ENCODE data around the gene BACH2. TPM values are rescaled to one million over a fixed set of nuclear protein-coding genes. Genes with fewer than 3 reads are reported as not detected.
"Not testable (repeated sequence)": the region's sequence is repeated elsewhere in the genome, so short reads cannot be mapped to it uniquely, and the experiment has no call there.

Gene BACH2
- total RNA-seq, 1 donor: 13.2 TPM

DNA sequence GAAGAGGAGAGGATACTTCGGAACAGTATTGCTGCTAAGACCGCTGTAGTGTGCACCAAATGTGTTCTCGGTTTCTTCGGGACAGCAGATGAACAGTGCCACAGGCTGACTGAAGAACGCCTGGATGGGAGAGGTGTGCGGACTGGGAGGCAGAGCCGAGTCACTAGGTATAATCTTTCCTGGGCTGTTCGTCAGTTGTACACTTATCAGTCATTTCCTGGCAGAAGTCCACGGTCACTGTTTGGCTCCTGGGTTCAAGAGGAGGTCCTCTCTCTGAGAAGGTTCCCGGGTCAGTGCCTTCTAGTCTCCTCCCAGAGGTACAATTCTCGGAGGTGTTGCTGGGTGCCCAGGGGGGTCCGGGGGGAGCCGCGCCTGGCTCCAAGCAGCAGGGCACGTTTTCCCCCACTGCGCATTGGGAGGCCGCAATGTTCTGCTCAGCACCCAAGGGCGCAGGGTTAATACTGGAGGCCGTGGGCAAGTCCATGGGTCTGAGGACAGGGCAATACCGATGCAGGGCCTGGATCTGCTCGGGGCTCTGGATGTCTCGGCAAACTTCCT, 364.3 kb downstream of the BACH2 start:
- no peak for DNase-seq (ENCODE audit: low read depth in 2 of 3, low spot score in 2 of 3)

DNA sequence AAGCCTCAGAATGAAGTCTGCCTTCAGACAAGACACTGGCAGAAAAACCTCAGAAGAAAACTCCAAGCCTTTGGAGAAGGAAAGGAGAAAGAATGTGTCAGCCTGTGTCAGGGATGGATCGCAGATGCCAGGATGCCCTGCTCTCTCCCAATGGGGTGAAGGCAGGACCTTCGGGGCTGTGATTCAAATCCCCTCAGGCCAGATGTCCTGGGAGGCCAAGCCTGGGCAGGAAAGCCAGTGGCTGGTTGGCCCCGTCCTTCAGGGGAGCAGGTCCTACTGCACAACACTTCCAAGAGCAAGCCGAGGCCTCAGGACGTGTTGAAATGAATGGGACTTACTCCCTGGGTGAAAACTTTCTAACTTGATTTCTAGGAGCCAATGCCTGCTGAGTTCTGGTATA, 365.9 kb downstream of the BACH2 start:
- DNase-seq (ENCODE audit: low read depth in 2 of 3, low spot score in 2 of 3): no peak

DNA sequence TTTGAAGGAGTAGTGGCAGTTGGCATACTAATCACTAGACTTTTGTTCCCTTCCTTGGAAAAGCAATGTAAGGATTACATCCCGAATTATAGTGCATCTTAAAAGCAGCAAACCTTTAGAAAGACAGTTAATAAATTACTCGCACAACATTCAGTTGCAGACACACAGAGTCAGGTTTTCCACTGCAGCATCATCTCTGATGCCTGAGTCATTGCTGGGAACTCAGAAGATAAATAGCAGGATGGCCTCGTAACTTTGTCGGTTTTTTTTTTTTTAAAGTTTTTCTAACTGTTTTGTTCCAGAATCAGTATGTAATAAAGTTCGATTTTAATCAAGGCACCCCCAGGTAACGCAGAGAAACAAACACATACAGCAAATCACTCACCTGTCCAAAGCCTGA, 368.0 kb downstream of the BACH2 start:
- no peak for DNase-seq (ENCODE audit: low read depth in 2 of 3, low spot score in 2 of 3)

DNA sequence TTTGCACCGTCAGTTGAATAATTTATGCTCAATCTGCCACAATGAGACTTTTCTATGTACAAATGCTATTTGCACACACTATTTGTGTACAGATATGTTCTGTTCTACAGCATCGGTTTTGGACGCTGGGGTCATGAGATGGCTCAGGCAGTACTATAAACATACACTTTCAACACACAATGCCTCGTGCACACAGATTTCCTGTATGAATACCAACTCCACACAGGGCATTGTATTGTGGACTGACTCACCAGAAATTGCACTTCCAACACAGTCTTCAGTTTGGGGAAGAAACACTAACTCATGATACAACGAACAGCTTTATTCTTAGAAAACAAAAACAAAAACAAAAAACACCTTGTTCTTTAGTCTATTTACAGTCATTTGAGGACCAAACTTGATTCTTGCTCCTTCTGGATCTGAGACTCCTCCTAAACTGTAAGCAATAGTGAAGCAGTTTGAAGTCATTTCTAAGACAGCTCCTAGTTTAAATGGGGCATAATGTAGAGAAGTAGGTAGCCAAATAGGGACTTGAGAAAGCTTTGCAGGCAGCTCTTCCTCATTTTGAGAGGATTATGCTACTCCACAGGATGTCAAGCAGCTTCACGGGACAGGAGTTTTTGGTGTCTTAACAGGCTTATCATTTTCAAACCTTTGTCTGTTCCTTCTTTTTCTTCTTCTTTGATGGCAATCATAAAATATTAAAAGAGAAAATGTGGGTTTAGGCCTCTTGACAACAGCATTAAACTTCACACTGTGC, 368.7 kb downstream of the BACH2 start:
- DNase-seq (ENCODE audit: low read depth in 2 of 3, low spot score in 2 of 3): no peak

DNA sequence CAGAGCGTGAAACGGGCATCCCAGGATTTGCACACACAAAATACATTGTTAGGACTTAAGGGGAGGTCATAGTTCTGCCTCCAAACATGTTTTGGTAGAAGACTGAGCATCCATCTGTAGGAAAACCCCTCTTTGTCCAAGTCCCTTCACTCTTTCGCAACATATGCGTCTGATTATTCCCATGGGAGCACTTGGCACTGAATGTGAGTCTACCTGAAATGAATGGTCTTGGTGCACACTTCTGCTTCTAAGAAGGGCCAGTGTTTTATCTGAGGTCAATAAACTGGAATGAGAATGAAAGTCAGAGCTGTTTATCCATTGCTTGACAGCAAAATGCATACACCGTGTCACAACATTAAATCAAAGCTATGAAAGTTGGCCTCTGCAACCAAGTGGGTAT, 369.4 kb downstream of the BACH2 start:
- DNase-seq (ENCODE audit: low read depth in 2 of 3, low spot score in 2 of 3): no peak

DNA sequence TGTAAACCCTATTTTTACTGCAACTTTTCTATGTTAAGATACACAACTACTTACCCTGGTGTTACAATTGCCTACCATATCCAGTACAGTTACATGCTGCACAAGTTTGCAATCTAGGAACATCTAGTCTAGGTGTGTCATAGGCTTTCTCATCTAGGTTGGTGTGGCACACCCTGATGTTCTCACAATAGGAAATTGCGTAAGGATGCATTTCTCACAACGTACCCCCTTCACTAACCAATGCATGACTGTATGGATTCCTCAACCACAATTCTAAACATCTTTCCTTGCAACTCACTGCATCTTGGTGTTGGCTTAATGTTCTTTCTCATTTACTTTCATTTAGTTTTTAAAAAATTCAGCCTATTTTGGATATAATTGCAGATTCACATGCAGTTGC, 370.8 kb downstream of the BACH2 start:
- DNase-seq (ENCODE audit: low read depth in 2 of 3, low spot score in 2 of 3): no peak

DNA sequence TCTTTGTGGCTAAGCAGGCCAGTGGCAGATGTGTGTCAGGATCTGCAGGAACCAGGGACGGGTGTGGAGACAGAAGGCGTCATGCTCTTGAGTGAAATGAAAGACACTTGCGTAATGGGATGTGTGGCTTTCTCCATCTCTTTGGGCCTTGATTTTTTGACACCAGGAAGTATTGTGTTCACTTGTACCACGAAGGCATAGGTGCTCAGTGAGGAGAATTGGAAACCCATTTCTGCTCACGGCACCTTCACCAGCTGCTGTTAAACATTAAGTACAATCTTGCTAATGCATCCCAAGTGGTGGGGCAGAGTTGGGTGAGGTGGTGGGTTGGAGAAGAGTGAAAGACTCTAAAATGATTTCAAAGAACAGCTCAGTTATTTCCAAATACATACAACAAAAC, 372.4 kb downstream of the BACH2 start:
- no peak for DNase-seq (ENCODE audit: low read depth in 2 of 3, low spot score in 2 of 3)

DNA sequence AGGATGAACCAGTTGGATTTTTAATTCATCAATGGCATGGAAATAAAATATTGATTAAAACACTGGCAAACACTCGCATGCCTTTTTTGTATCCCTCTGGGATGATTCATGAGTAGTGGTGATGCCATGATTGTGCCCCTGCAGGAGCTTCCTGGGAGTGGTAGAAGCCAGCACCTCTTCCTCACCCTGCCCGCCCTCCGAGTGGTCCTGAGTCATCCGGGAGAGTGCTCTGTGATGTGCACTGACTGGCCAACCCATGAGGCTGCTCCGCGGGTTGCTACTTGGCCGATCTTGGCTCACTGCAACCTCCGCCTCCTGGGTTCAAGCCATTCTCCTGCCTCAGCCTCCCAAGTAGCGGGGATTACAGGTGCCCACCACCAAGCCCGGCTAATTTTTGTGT, 375.0 kb downstream of the BACH2 start:
- no peak for DNase-seq (ENCODE audit: low read depth in 2 of 3, low spot score in 2 of 3)

DNA sequence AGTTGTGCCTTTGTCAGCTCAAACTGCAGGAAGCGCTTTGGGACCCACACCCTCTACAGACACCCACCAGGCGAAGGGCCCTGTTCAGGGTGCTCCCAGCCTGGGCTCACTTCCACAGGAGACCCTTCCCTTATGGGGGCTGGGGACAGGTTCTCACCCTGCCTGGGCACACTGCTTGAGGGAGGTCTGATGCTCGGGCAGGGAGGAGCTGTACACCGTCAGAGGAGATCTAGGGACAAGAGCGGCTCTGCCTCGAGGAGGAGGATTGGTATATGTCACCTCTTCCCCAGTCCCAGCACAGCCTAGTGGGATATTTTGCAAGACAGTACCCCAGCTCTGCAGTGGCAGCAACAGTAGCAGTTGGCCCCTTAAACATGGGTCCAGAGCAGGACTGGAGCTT, 375.4 kb downstream of the BACH2 start:
- DNase-seq (ENCODE audit: low read depth in 2 of 3, low spot score in 2 of 3): no peak

DNA sequence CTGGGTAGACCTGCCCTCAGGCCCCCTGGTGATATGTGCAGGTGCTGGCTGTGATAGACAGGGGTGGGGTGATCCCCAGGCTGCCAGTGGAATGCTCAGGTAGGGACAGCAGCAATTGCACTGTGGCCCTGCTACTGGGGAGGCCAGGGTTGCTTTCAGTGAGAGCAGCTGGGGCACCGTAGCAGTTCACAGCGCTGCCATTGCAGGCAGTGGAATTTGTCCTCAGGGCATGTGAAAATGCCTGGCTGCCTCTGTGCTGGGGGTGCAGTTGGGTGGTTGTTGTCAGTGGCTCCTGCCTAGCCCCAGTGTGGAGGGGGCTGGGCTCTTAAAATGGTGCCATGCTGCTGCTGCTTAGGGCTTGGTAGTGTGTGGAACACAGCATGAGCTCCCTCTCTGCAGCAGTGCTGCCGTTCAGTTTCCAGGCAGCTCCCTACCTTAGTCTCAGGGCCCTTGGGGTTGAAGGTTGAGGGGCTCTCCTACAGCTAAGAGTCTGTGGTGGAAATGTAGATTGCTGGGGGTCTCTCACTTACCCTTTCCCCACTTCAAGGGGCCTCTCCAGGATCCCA, 378.8 kb downstream of the BACH2 start:
- no peak for DNase-seq (ENCODE audit: low read depth in 2 of 3, low spot score in 2 of 3)

DNA sequence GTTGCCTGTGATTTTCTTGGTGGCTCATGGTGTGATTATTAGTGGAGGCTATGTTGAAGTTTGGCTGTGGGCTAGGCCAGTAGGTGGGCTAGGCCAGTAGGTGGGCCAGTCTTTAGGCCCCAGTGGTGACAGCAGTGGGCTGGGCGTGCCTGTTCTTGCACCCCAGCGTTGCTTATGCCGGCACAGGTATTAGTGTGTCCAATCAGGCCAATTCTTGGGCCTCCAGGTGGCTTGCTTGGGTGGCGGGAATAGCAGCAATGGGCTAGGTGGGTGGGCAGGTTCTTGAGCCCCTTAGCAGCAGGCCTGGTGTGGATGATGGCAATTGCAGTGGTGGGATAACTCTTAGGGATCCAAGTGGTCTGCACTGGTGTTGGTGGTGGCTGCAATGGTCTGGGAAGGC, 379.4 kb downstream of the BACH2 start:
- DNase-seq (ENCODE audit: low read depth in 2 of 3, low spot score in 2 of 3): no peak

DNA sequence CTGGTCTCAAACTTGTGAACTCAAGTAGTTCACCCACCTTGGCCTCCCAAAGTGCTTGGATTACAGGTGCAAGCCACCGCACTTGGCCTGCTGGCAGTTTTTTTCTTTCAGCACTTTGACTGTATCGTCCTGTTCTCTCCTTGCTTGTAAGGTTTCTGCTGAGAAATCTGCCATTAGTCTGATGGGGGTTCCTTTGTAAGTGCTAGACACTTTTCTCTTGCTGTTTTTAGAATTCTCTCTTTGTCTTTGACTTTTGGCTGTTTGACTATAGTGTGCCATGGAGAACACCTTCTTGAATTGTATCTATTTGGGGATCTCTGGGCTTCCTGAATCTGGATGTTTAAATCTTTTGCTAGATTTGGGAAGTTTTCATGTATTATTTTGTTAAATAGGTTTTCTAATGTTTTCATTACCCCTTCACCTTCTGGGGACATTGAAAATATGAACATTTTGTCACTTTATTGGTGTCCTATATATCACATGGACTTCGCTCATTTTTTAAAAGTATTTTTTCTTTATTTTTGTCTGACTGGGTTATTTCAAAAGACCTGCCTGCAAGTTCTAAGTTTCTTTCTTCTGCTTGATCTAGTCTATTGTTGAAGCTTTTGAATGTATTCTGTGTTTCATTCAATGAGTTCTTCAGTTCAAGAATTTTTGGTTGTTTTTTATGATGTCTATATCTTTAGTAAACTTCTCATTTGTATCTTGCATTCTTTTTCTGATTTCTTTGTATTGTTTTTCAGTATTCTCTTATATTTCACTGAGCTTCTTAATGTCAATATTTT, 380.3 kb downstream of the BACH2 start:
- DNase-seq (ENCODE audit: low read depth in 2 of 3, low spot score in 2 of 3): no peak

DNA sequence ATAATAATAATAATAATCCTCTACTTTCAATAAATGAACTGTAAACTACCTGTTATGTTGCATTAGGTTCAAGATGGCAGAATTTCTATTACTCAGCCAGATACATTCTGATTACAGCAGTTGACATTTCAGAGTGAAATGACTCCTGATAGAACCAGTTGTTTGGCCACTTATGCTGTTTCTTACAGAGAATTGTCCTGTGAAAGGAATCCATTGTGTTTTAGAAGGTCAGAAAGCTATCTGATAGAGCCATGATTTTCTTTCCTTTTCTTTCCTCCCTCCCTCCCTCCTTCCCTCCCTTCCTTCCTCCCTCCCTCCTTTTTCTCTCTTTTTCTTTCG, 385.8 kb downstream of the BACH2 start:
- peak in 1 of 3 donors; percentile 12 for DNase-seq (ENCODE audit: low read depth in 2 of 3, low spot score in 2 of 3)

DNA sequence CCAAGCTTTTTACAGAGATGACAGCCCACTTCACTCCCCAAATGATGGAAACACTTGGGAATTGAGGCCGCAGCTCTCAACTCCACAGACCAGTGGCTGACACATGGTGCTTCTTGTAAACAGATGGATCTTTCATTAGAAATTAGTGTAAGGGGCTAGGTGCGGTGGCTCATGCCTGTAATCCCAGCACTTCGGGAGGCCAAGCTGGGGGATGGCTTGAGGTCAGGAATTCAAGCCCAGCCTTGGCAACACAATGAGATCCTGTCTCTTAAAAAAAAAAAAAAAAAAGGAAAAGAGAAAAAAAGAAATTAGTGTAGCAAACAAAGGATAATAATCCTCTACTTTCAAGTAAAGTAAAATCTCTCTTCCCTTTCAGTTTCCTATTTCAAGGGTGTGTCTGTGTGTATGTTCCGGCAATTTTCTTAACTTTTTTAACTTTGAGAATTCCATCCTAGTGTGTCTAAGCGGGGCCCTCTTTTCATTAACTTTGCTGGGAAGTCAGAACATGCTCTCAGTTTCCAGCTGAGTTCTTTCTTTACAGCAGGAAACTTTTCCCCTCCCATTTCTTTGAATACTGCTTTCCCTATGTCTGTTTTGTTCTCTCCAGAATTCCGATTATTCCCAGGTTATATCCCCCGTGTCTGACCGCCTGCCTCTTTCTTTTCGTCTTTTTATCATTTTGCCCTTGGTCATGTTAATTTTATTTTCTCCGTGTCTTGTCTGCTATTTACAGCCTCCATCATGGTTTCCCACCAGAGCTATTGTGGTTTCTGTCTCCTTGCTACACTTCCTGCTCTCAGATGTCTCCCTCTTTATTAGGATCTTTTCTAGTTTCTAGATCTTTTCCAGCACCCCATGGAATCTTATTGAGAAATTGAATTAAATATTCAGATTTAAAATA, 386.4 kb downstream of the BACH2 start:
- DNase-seq (ENCODE audit: low read depth in 2 of 3, low spot score in 2 of 3): not testable (repeated sequence)

DNA sequence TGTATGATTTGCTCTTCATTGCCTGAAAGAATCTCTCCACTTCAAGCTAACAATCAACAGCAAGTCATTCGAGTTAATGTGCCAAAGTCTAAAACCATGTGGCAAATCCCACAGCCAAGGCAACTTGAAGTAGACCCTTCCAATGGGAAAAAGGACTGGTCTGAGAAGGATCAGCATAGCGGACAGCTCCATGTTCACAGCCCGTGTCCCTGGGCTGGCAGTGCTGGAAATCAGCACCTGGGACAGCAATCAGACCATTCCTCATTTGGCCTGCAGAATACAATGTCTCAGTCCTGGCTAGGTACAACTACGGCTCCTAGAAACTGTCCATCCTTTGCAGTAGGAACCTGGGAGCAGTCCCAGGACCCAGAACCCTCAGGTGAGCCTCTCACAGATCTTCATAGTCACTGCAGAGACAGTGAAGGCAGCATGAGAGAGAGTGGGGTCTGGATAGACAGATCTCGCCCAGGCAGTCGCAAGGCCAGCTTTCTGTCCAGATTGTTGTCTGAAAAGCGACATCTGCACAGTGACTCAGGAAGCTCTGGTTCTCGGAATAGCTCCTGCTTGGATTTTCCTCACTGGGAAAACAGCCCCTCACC, 401.3 kb downstream of the BACH2 start:
- peak in 2 of 3 donors; percentile 16 to 49 for DNase-seq (ENCODE audit: low read depth in 2 of 3, low spot score in 2 of 3)

DNA sequence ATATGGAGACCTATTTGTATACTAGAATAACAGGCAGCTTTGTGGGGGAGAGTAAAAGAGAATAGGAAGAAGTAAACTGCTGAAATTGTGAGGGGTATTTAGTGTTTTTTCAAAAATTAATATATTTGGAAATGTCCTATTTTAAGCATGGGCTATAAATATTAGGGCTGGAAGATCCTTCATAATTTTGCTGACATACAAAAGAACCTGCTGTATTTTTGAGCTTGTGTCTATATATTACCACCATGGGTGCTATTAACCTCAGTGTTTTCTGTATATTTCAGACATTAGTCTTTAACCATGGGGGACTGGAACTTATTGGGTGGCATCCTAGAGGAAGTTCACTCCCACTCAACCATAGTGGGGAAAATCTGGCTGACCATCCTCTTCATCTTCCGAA, 402.5 kb downstream of the BACH2 start, which contains the start of gene GJA10:
Gene GJA10 (plus strand): TSS at position 301 of the 400 bp plus-strand sequence. CDS start 0 bp downstream, at position 301.
- DNase-seq (ENCODE audit: low read depth in 2 of 3, low spot score in 2 of 3): no peak

DNA sequence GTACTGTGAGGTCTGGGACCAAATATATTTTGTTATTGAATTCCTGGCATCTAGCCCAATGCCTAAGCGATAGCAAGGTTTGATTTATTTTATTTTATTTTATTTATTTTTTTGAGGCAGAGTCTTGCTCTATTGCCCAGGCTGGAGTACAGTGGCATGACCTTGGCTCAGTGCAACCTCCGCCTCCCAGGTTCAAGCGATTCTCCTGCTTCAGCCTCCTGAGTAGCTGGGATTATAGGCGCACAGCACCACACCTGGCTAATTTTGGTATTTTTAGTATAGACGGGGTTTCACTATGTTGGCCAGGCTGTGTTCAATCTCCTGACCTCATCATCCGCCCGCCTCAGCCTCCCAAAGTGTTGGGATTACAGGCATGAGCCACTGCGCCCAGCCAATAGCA, 404.1 kb downstream of the BACH2 start:
- DNase-seq (ENCODE audit: low read depth in 2 of 3, low spot score in 2 of 3): not testable (repeated sequence)

DNA sequence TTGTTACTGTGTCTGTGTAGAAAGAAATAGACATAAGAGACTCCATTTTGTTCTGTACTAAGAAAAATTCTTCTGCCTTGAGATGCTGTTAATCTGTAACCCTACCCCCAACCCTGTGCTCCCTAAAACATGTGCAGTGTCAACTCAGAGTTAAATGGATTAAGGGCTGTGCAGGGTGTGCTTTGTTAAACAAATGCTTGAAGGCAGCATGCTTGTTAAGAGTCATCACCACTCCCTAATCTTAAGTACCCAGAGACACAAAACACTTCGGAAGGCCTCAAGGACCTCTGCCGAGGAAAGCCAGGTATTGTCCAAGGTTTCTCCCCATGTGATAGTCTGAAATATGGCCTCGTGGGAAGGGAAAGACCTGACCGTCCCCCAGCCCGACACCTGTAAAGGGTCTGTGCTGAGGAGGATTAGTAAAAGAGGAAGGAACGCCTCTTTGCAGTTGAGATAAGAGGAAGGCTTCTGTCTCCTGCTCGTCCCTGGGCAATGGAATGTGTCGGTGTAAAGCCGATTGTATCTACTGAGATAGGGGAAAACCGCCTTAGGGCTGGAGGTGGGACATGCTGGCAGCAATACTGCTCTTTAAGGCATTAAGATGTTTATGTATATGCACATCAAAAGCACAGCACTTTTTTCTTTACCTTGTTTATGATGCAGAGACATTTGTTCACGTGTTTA, 405.7 kb downstream of the BACH2 start:
- DNase-seq (ENCODE audit: low read depth in 2 of 3, low spot score in 2 of 3): not testable (repeated sequence)

DNA sequence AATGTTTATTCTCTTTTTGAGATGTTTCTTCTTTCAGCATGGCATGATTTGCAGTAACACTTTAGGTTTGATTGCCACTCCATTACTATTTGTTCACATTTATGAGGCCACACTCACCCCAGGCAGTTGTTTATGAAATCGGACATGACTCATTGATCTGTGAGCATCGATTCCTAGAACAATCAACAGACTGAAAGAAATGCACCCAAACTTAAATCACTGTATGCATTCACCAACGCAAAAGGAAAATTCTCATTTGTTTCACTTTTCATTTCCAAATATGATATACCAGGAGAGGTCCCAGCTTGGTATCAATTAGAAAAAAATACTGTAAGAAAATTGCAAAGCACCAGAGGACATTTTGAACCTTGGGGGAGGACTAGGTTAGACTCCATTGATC, 407.8 kb downstream of the BACH2 start:
- DNase-seq (ENCODE audit: low read depth in 2 of 3, low spot score in 2 of 3): no peak

DNA sequence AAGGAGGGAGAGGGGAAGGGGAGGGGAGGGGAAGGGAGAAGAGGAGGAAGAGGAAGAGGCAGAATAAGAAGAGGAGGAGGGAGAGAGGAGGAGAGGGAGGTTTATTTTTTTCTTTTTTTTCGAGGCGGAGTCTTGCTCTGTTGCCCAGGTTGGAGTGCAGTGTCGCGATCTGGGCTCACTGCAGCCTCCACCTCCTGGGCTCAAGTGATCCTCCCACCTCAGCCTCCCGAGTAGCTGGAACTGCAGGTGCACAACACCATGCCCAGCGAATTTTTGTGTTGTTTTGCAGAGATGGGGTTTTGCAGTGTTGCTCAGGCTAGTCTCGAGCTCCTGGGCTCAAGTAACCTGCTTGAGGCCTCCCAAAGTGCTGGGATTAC, 408.5 kb downstream of the BACH2 start:
- no peak for DNase-seq (ENCODE audit: low read depth in 2 of 3, low spot score in 2 of 3)
